HG03175 (cell line): ENCODE measurements around the gene PLP2.
"Not testable (repeated sequence)": the region's sequence is repeated elsewhere in the genome, so short reads cannot be mapped to it uniquely, and the experiment has no call there.

Source experiments
- ATAC-seq: cut with Tn5 transposase; IDR thresholded peaks from one replicate; pipeline ENCODE4 v1.9.1; 2021; ENCODE audit warnings: mild to moderate bottlenecking, moderate library complexity; ENCODE audit not compliant: unreplicated experiment

The PLP2 gene

DNA sequence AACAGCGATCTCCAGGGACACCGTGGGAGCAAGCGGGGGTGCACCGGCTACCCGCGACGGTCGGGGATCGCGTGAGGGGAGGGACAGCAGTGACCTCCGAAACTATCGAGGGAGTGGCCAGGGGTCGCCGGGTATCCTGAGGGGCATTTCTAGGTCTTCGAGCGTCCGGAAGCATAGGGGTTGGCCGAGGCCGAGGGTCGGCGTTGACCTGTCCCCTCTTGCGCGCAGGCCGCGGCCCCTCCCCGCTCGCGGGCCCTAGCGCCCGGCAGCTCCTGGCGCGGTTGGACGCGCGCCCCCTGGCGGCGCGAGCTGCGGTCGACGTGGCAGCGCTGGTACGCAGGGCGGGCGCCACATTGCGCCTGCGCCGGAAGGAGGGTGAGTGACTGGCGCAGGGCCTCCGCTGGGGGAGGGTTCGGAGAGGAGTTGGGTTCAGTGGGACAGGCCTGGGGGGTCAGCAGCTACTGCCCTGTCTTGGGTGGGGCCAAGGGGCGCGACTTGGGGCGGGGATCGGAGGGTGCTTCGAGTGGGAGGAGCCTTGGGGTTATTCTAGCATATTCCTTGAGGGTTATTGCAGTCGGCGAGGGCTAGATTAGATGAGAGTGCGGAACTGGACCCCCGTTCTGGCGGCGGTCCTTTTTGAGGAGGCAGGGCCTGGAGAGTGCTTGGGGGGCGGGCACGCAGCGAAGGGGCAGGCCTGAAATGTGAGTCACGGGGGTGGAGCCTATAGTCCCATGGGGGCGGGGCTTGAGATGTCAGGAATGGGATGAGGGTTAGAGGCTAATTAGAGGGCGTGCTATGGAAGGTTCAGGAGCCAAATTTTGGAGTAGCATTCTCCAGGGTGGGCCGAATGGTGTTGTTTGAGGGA lies 7.9 kb upstream of the PLP2 start:
- ATAC-seq = peak; percentile 57

DNA sequence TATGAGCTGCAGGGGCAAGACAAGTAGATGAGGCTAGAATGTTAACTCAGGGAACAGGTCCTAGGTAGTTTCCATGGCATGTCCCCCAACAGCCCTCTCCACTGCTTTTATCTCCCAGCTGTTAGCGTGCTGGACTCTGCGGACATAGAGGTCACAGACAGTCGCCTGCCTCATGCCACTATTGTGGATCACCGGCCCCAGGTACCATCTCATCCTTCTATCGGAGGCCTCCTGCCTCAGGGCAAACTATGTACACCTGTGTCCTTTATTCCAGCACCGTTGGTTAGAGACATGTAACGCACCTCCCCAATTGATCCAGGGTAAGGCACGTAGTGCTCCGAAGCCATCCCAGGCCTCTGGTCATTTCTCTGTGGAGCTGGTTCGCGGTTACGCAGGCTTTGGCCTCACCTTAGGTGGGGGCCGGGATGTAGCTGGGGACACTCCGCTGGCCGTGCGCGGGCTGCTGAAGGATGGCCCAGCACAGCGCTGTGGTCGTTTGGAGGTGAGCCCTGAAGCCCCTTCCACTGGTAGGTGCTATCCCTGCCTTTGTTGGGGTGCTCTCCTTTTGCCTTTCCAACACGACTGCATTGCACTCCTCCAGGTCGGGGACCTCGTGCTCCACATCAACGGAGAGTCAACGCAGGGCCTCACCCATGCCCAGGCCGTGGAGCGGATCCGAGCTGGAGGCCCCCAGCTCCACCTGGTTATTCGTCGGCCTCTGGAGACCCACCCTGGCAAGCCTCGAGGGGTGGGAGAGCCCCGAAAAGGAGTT lies 6.9 kb upstream of the PLP2 start:
- ATAC-seq = no peak

DNA sequence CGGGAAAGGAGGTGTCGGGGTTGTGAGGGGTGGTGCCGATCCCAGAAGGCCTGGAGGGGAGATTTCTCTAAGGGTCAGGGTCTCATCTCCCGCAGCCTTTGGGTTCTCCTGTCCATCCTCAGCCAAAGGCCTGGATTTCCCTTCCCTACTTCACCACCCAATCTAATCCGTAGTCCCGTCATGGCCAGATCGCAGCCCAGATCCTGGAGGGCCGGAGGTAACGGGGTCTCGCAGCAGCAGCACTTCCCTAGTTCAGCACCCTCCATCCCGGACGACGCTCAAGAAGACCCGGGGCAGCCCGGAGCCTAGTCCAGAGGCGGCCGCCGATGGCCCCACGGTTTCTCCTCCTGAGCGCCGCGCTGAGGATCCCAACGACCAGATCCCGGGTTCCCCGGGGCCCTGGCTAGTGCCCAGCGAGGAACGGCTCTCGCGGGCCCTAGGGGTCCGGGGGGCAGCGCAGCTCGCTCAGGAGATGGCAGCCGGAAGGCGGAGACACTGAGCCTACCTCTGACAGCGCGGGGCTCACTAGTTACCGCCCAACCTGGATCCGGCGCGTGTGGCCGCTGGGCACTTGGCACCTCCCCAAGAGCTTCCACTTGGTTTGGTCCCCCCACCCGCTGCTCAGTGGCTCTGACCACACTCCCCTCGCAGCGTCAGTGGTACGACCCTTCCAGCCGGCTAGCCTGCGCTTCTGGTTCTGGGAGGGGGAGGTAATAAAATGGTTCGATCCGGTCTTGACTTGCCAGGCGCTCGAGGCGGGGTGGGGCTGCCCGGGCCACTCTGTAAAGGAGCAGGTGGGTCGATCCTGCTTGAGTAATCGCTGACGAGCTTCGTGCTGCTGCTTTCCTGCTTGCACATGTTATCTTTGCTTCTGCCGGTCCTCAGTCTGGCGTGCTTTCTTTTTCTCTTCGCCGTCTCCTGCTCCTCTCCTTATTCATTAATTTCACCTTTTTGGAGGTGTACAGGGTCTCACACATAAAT lies 5.5 kb upstream of the PLP2 start:
- ATAC-seq = peak; percentile 43

DNA sequence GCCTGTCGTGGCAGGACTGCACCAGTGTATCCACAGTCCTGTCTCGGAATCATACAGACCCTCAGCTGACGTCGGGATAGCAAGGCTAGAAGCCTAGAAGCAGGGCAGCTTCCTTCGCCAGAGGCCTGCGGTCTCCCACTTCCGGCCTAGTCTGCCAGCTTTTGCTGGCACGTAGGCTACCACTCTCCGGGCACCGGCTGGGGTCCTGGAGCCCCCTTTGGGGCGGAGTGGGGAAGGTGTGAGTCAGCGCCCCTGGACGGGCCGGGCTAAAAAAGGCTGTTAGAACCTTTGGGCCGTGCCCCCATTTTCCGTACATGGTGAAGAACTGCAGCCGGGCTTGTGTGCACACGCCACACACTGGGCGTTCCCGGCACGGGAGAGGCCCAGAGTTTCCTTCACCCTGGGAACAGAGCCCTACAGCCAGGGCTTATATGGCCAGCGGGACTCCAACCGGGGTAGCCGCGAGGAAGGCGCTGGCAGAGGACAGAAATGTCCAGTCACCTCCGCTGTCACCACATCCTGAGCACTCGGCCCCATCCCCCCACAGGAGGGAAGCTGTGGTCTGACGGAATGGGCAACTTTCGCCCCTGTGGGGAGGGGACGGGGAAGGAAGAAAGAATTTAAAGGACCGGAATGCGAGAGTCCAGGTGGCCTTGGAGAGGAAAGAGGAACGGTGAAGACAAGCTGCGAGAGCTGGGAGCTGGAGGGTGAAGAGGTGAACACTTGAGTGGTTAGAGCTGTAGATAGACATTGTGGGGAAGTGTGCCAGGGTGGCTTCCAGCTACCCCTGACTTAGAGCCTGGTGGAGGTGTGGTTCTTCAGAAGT lies 4.6 kb upstream of the PLP2 start:
- ATAC-seq = peak; percentile 16

DNA sequence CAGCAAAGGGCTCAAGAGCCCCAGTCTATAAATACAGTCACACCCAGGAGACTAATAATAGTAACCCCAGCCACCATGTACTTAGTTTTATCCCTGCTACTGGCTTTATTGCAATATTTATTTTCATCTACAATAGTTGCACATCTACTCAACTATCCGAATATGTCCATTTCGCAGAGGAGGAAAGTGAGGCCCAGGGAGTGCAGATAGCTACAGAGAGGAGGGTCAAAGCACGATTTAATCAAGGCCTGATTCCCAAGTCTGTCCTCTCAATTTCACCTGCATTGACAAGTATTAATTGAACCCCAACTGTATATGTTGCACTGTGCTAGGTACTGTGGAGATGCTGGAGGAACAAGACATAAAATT lies 4.0 kb upstream of the PLP2 start:
- ATAC-seq = no peak

DNA sequence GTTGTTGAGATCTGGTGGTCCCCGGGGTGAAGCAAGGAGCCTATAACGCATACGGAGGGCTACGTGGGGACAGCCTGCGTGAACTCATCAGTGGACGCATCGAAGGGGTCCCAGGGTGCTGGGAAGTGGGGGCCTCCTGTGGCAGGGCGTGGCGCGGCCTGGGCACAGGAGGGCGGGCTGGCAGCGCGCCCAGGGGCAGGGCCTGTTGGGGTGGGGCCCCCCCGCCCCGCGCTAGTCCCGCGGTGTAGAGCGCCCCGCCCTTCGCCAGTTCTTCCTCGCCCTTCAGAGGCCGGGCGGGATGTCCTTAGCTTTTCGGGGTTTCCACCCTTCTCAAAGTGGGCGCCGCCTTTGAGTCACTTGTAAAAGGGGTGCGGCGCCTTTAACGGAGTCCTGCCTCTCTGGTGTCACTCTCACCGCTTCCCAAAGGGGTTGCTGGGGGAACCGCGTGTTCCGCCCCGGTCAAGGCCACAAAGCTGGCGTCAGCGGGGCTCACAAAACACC lies 632 bp downstream of the PLP2 start:
- ATAC-seq = peak; percentile 80

DNA sequence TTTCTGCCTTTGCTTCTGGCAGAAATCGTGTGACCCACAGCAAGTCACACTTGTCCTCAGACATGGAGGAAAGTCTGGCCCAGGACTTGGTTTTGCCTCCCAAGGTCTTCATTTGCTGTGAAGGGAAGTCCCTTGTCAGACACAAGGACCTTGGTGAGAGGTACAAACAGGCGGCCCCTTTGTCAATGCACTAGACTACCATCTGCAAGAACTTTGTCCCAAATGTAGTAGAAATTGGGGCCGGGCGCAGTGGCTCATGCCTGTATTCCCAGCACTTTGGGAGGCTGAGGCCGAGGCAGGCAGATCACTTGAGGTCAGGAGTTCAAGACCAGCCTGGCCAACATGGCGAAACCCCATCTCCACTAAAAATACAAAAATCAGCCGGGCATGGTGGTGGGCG lies 1.8 kb downstream of the PLP2 start:
- ATAC-seq = not testable (repeated sequence)

DNA sequence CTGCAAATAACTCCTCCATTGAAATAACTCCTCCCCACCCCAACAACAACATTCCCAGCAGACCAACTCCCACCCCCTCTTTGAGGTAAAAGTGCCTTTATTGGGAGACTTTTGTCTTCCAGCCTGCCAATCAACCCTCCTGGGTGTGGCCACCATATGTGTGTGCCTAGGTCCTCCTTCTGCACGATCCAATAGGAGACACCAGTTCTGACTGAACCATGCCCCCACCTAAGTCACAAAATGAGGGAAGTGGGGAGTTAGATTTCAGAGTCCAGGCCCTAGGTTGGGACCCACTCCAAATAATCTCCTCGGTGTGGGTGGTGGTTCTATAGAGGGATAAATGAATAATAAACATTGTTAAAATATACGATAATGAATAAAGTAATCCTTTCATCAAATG lies 3.0 kb downstream of the PLP2 start:
- ATAC-seq = no peak

DNA sequence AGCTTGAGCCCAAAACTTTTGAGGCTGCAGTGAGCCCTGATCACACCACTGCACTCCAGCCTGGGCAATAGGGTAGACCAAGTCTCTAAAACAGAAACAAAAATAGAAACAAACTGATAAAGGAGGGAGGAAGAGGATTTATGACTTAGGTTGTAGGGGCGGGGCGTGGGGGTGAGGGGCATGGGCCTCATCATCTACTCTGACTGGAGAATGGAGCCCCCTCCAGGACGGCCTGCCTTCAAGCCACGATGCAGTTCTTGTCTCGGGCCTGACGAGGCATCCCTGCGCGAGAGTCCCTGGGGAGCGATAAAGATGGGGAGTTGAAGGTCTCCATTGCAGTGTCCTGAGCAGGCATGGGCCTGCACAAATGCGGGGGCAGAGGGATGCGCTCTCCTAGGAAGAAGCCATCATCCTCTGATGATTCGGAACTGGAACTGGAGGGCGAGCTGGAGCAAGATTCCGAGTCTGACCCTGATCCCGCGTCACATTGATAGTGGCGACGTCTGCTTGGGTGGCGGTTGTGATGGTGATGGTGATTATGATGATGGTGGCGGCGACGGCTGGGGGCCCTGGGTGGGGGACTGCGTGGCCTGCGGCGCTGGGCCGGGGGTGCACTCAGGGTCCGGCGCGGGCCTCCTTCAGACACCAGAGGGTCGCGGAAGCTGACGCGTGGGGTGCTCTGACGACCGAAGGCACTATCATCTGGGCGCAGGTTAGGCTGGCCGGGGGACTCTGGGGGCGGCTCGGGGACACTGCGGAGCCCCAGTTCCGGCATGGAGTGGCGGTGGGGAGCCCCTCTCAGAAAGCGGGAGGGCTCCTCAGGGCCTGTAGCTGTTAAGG lies 4.0 kb downstream of the PLP2 start:
- no peak for ATAC-seq

DNA sequence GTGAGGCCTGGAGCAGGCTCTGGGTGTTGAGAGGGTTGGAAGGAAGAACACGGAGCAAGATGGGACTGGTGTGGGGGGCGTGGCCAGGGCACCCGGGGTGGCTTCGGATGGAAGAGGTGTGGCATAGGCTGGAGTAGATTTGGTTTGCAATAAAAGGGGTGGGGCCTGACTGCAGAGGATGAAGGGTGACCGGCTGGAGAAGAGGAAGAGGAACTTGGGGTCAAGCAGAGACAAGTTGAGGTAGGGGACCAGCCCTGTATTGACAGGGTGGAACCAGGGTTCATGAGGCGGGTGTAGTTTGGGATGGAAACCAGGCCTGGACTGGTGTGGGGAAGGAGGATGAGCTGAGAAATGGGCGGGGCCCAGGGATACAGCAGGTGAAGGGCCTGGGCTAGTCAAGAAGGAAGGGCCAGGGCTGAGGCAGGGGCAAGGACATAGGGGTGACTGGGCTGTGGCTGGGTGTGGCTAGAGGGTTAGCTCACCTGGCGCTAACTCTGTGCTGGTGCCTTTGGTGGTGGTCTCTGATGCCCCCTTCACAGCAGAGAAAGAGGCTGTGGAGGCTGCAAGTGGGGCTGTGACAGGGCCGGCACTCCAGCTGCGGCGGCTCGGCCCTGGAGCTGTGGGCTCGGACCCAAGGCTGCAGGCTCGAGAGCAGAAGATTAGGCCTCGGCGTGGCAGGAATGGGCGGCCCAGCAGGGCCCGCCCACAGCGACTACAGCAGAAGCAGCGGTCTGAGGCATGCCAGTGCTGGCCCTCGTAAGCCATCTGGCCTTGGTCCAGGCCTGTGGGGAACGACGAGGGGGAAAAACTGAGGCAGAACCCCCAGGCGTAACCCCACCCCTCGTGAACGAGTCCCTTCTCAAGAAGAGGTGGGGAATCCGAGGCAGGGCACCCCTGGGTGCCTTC lies 5.0 kb downstream of the PLP2 start:
- ATAC-seq = no peak

DNA sequence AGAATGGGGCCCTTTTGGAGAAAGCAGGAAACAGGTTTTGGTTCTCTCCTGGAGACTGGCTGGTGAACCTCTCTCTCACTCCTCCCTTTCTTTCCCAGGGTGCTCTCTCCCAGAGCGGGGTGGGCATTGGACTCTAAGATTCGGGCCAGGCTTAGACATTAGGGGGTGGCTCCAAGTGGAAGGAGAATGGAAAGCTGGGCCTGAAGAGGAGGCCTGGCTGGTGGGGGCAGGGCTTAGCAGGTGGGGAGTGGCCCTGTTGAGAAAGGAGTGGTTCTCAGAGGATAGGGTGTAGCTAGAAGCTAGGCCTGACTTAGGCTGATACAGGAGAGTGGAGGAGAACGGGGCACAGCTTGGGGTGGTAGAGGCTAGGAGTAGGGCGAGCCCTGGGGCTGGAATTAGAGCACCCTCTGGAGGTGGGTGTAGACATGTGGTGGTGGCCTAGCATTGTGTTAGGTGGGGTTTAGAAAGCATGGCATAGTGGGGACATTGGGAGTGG lies 5.7 kb downstream of the PLP2 start:
- no peak for ATAC-seq

DNA sequence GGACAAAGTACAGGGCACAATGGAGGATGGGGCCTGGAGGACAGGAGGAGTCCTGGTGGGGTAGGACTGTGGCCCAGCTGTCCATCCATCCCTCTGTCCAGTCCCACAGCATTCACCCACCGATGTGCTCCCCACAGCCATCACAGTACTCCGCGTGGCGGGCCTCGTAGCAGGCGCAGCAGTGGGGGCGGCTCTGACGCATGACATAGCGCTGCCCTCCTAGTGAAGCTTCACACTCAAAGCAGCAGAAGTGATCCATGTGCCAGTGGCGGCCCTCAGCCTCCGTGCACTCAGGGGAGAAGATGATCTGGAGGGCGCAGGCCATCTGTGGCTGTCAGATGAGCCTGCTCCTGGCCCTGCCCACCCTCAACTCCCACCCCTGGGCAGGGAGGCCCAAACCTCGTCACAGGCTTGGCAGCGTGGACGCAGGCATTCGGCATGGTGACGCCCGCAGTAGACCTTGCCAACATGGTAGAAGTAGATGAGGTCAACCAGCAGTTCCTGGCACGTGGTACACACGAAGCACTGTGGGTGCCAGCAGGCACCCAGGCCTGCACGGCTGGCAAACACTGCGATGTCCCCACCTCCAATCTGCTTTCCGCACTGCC lies 6.3 kb downstream of the PLP2 start:
- ATAC-seq = no peak

DNA sequence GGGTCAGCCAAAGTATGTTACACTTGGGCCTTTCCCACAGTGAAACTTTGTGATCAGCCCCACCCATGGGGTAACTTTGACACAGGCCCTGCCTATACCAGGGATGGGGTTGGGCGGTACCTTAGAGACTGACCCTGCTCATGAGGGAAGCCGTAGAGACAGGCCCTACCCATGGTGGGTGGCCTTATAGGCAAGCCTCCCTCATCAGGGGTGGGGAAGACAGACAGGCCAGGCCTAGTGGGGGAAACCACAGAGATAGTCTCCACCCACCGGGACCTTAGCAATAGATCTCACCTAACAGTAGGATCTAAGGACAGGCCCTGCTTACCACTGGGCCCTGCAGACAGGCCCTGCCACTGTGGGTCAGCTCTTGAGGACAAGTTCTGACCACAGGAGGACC lies 6.8 kb downstream of the PLP2 start:
- ATAC-seq = no peak

DNA sequence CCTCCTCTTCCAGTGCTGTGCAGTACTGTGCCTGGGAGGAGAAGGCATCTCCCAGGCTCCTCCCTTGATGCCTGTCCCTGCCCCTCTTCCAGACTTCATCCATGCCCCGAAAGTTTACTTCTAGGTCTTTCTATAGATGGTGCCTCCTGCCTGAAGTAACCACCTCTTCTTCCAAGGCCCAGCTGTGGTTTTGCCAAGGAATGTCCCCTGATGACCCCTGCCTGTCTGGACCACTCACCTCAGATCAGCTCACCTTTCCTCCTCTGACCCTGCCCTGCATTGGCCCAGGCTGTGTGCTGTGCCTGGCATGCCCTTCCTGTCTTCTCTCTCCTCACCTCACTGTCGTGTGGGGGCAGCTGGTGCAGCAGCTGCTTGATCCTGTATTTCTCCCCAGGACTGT lies 7.7 kb downstream of the PLP2 start:
- no peak for ATAC-seq

DNA sequence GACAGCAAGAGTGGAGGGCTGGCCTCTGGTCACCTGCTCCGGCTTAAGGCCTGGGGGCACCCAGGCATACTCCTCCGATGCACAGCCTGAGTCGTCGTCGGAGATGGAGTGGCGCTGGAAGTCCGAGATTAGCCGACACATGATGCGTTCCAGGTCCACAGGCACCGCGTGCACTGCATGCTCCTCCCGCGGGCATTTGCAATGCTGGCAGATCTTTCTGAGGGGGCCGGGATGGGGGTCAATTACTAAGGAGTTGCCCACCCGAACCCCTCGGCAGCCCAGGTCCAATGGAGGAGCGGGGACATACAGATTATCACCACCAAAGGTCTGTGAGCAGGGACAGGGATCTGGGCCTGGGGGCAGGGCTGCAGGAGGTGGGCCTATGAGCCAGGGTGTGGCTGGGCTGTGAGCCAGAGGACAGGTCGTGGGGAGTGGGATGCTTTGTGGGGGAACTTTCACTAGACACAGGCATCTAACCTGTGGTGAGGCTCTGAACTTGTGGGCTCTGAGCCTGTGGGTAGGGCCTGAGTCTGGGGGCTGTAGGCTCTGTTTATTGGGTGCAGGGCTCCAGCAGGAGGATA lies 12.1 kb downstream of the PLP2 start:
- ATAC-seq = no peak

DNA sequence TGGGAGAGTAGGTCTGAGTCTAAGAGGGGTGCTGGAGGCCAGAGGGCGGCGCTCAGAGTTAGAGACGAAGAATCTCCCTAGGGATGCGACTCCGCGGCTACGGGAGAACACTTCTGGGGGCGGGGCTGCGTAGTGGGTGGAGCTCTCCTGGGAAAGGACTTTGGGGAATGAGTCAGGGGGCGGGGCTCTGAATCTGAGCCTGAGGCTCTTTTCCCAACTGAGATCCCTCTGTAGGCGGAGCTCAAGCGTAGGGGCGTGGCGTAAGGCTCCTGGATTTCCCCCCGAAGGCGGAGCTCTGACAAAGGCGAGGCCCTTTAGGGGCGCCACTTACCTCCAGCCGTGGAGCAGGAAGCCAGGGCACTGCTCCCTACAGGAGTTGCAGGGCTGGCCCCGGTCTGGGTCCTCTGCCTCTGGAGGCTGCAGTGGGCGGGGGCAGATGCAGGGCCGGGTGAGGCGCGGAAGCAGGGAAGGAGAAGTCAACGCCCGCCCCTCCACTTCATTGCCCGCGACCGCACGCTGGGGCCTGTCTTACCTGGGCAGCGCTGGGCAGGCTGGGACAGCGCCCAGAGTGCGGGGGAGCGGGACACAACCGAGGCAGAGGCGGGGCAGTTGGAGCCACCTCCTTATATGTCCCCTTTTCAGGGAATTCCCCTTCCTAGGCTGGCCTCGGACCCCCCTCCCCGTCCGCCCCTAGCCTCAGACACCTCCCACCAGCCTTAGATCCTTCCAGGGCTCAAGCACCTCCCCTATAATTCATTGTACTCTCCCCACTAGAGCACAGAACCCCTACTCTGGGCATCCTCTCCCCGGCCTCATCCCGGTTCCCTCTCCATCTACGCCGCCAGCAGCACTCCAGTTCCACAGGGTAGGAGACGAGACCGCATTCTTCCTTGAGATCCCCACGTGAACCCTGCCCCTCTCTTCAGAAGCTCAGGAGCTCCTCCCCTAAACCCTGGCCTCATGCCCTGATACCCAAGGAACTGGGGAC lies 12.9 kb downstream of the PLP2 start:
- no peak for ATAC-seq
